H1 (cell line): ENCODE results near the gene TRIM9. TPM values are rescaled to one million over a fixed set of nuclear protein-coding genes. Genes with fewer than 3 reads are reported as not detected.
A peak's percentile ranks its signal among the peaks of the same experiment; 100 is the strongest.

Experiments
- CTCF ChIA-PET: fragments of 300-600 bp; sonication (Branson Sonifier 250); formaldehyde crosslinking; loops from one replicate; lab custom pipeline; 2021; ENCODE audit not compliant: partially characterized antibody; lab: Charles Lee
- POLR2A ChIA-PET: fragments of 300-600 bp; sonication (Branson Sonifier 250); formaldehyde crosslinking; loops from one replicate; lab custom pipeline; 2021; ENCODE audit warnings: inconsistent platforms; ENCODE audit not compliant: partially characterized antibody; lab: Charles Lee
- DNase-seq, 2 experiments: peaks; one replicate each; pipeline versions ENCODE4 v3.0.0 to v3.0.0-alpha.2; 2010 to 2022; ENCODE audit warnings: low spot score in 2 of 2, low read depth in 1 of 2, mixed read lengths in 1 of 2
- FAIRE-seq: peaks from 2 replicates; lab custom pipeline; 2011; peaks lifted over from hg19 to GRCh38; lab: Jason Lieb, UNC
- H2AFZ ChIP-seq: 2 replicates; pipeline ENCODE4 v1.8.1; 2012; ENCODE audit warnings: low read length, inconsistent platforms
- H2AK5ac ChIP-seq: 2 replicates; pipeline ENCODE4 v1.6.1; 2013; ENCODE audit warnings: low read depth, low read length
- H2BK120ac ChIP-seq: replicated peaks from 2 replicates; pipeline ENCODE3; 2013; ENCODE audit warnings: low read depth, low read length, inconsistent platforms
- H2BK12ac ChIP-seq: 2 replicates; pipeline ENCODE4 v1.6.1; 2013; ENCODE audit warnings: low read depth, low read length
- H2BK15ac ChIP-seq: 2 replicates; pipeline ENCODE4 v1.6.1; 2013; ENCODE audit warnings: low read length
- H2BK20ac ChIP-seq: 2 replicates; pipeline ENCODE4 v1.6.1; 2013; ENCODE audit warnings: low read length
- H2BK5ac ChIP-seq: 2 replicates; pipeline ENCODE4 v1.6.1; 2013; ENCODE audit warnings: low read depth, low read length
- H3K14ac ChIP-seq: 2 replicates; pipeline ENCODE4 v1.6.1; 2013; ENCODE audit warnings: inconsistent platforms; ENCODE audit not compliant: insufficient read length
- H3K18ac ChIP-seq: 2 replicates; pipeline ENCODE4 v1.6.1; 2013; ENCODE audit warnings: low read length; ENCODE audit errors: extremely low read depth
- H3K23ac ChIP-seq: 2 replicates; pipeline ENCODE4 v1.6.1; 2013; ENCODE audit warnings: inconsistent platforms; ENCODE audit not compliant: insufficient read length
- H3K23me2 ChIP-seq: 2 replicates; pipeline ENCODE4 v1.6.1; 2013; ENCODE audit warnings: low read depth, low read length
- H3K27ac ChIP-seq: 2 replicates; pipeline ENCODE4 v1.6.1; 2011; ENCODE audit warnings: low read depth, low read length, inconsistent platforms
- H3K27me3 ChIP-seq, 4 experiments: replicated peaks in 1 of 4; 1 replicate in 1 of 4; 2 replicates in 3 of 4; pipeline versions ENCODE4 v1.6.1 to v1.8.1; 2011 to 2013; ENCODE audit warnings: low read length in 3 of 4, mild to moderate bottlenecking in 3 of 4, inconsistent platforms in 2 of 4, mixed read lengths in 2 of 4, moderate library complexity in 1 of 4; ENCODE audit not compliant: control insufficient read depth in 3 of 4, insufficient read depth in 3 of 4; ENCODE audit errors: extremely low read depth in 1 of 4
- H3K36me3 ChIP-seq, 4 experiments: 2 replicates each; pipeline versions ENCODE4 v1.6.1 to v1.8.1; 2011 to 2013; ENCODE audit warnings: mild to moderate bottlenecking in 4 of 4, low read length in 3 of 4, moderate library complexity in 2 of 4, control low read depth in 1 of 4, inconsistent platforms in 1 of 4; ENCODE audit not compliant: insufficient read depth in 4 of 4, control insufficient read depth in 2 of 4
- H3K4ac ChIP-seq: replicated peaks from 2 replicates; pipeline ENCODE3; 2013; ENCODE audit warnings: low read length, low read depth, mixed read lengths, inconsistent platforms; ENCODE audit not compliant: insufficient read length
- H3K4me1 ChIP-seq, 4 experiments: replicated peaks in 1 of 4; 1 replicate in 1 of 4; 2 replicates in 3 of 4; pipeline versions ENCODE4 v1.6.1 to v1.8.1; 2011 to 2013; ENCODE audit warnings: low read length in 3 of 4, inconsistent platforms in 2 of 4, mixed read lengths in 1 of 4; ENCODE audit not compliant: insufficient read depth in 4 of 4, control insufficient read depth in 3 of 4
- H3K4me2 ChIP-seq, 2 experiments: 2 replicates each; pipeline versions ENCODE4 v1.6.1 to v1.8.1; 2011 to 2013; ENCODE audit warnings: low read depth in 2 of 2, low read length in 2 of 2, control low read depth in 1 of 2, inconsistent platforms in 1 of 2, mild to moderate bottlenecking in 1 of 2; ENCODE audit not compliant: insufficient read depth in 1 of 2
- H3K4me3 ChIP-seq, 4 experiments: fragments of 200-600, 300-600 bp in 1 of 4; sonication (generic), shearing (Covaris generic), sonication (Bioruptor Twin) in 1 of 4; 2 replicates each; pipeline versions ENCODE4 v1.5.1 to v1.8.1; 2011 to 2016; ENCODE audit warnings: low read length in 4 of 4, low read depth in 3 of 4, control low read depth in 2 of 4, inconsistent platforms in 2 of 4, mild to moderate bottlenecking in 2 of 4, mixed read lengths in 1 of 4, moderate library complexity in 1 of 4; ENCODE audit not compliant: insufficient read depth in 2 of 4; ENCODE audit errors: extremely low read depth in 1 of 4
- H3K56ac ChIP-seq: replicated peaks from 2 replicates; pipeline ENCODE3; 2013; ENCODE audit warnings: low read depth, mild to moderate bottlenecking, mixed read lengths, low read length, inconsistent platforms; ENCODE audit not compliant: insufficient read length
- H3K79me1 ChIP-seq: 2 replicates; pipeline ENCODE4 v1.6.1; 2013; ENCODE audit warnings: low read depth, low read length, control low read depth
- H3K79me2 ChIP-seq, 2 experiments: 2 replicates each; pipeline versions ENCODE4 v1.6.1 to v1.8.1; 2012 to 2013; ENCODE audit warnings: low read length in 2 of 2, mild to moderate bottlenecking in 2 of 2, inconsistent platforms in 1 of 2; ENCODE audit not compliant: insufficient read depth in 2 of 2, control insufficient read depth in 1 of 2
- H3K9ac ChIP-seq, 4 experiments: replicated peaks in 1 of 4; 1 replicate in 1 of 4; 2 replicates in 3 of 4; pipeline versions ENCODE4 v1.6.1 to v1.8.1; 2011 to 2013; ENCODE audit warnings: low read depth in 3 of 4, low read length in 3 of 4, control low read depth in 2 of 4, mild to moderate bottlenecking in 2 of 4, moderate library complexity in 2 of 4, inconsistent platforms in 1 of 4; ENCODE audit errors: extremely low read depth in 1 of 4
- H3K9me3 ChIP-seq, 2 experiments: 2 replicates each; pipeline versions ENCODE4 v1.6.1 to v1.8.1; 2012 to 2013; ENCODE audit warnings: mild to moderate bottlenecking in 2 of 2, moderate library complexity in 2 of 2, control low read depth in 1 of 2, inconsistent platforms in 1 of 2, low read depth in 1 of 2, low read length in 1 of 2, mixed read lengths in 1 of 2; ENCODE audit not compliant: insufficient read depth in 2 of 2
- H4K20me1 ChIP-seq, 2 experiments: replicated peaks in 1 of 2; 2 replicates each; pipeline versions ENCODE3 to v1.8.1; 2011 to 2013; ENCODE audit warnings: inconsistent platforms in 2 of 2, low read length in 2 of 2, mild to moderate bottlenecking in 1 of 2; ENCODE audit not compliant: insufficient read depth in 2 of 2, control insufficient read depth in 1 of 2
- H4K5ac ChIP-seq: 2 replicates; pipeline ENCODE4 v1.6.1; 2013; ENCODE audit warnings: low read length, low read depth, mixed read lengths, inconsistent platforms; ENCODE audit not compliant: insufficient read length
- H4K8ac ChIP-seq: 2 replicates; pipeline ENCODE4 v1.8.0; 2013; ENCODE audit warnings: mild to moderate bottlenecking, moderate library complexity, low read length, inconsistent platforms; ENCODE audit not compliant: insufficient read depth; ENCODE audit errors: extremely low read depth
- H4K91ac ChIP-seq: replicated peaks from 2 replicates; pipeline ENCODE3; 2013; ENCODE audit warnings: low read length, mixed read lengths, inconsistent platforms; ENCODE audit not compliant: insufficient read length
- BCL11A ChIP-seq, 2 experiments: IDR thresholded peaks; one replicate each; pipeline ENCODE4 v1.6.1; 2011; ENCODE audit warnings: low read depth in 2 of 2, low read length in 2 of 2, mild to moderate bottlenecking in 2 of 2
- E2F6 ChIP-seq: IDR thresholded peaks from 2 replicates; pipeline ENCODE4 v1.6.1; 2012; ENCODE audit warnings: inconsistent platforms
- JUN ChIP-seq: IDR thresholded peaks from 2 replicates; pipeline ENCODE4 v1.6.1; 2011; ENCODE audit warnings: low read depth, mild to moderate bottlenecking, improper control_type of control experiment, low read length
- JUND ChIP-seq: IDR thresholded peaks from 2 replicates; pipeline ENCODE4 v1.6.1; 2011; ENCODE audit warnings: mild to moderate bottlenecking, improper control_type of control experiment, low read length
- NANOG ChIP-seq: IDR thresholded peaks from 2 replicates; pipeline ENCODE4 v1.6.1; 2011; ENCODE audit warnings: low read length, low read depth, mild to moderate bottlenecking, inconsistent platforms; ENCODE audit not compliant: insufficient read depth, poor library complexity, severe bottlenecking
- POLR2A ChIP-seq, 2 experiments: IDR thresholded peaks; 1 replicate in 1 of 2; 2 replicates in 1 of 2; pipeline ENCODE4 v1.6.1; 2011; ENCODE audit warnings: low read depth in 2 of 2, low read length in 2 of 2, mild to moderate bottlenecking in 2 of 2; ENCODE audit errors: control extremely low read depth in 1 of 2
- RAD21 ChIP-seq, 2 experiments: IDR thresholded peaks in 1 of 2; conservative IDR thresholded peaks in 1 of 2; 2 replicates each; pipeline ENCODE4 v1.6.1; 2011; ENCODE audit warnings: low read depth in 2 of 2, low read length in 2 of 2, improper control_type of control experiment in 1 of 2, inconsistent platforms in 1 of 2, mild to moderate bottlenecking in 1 of 2, moderate library complexity in 1 of 2
- WGBS, 2 experiments: shearing (Covaris generic) in 1 of 2; methylation state at CpG; one replicate each; pipeline versions ENCODE4 v1.1.6 to v1.1.7; 2013 to 2015; ENCODE audit warnings: low lambda C conversion rate in 2 of 2, mixed read lengths in 2 of 2, inconsistent platforms in 1 of 2, low coverage in 1 of 2, missing lambda C conversion rate in 1 of 2; ENCODE audit not compliant: insufficient replicate concordance in 2 of 2, insufficient coverage in 1 of 2, insufficient read length in 1 of 2; ENCODE audit errors: extremely low coverage in 1 of 2, missing lambda C conversion rate in 1 of 2; 5-methylcytosine and 5-hydroxymethylcytosine counted together
- polyA plus RNA-seq, 7 experiments: library from polyadenylated mRNA; depleted of rRNA in 3 of 7; stranded (reverse) in 5 of 7; unstranded in 2 of 7; fragments of >200 nt in 5 of 7; fragments of 200-250 nt in 2 of 7; gene quantifications; 1 replicate in 5 of 7; 2 replicates in 1 of 7; 4 replicates in 1 of 7; pipeline versions ENCODE4 v1.2.1 to v1.2.3, GENCODE V29; 2011 to 2013; ENCODE audit warnings: missing spikeins in 2 of 7, mixed read lengths in 2 of 7
- total RNA-seq: library from RNA; stranded (reverse); fragmentation: NEBNext Ultra II Directional; extraction: Animal tissue kit (Norgen Biotek cat#: 25700); gene quantifications from 2 replicates; pipeline ENCODE4 v1.2.1, GENCODE V29; 2021

TRIM9 gene
- total and polyA plus RNA-seq, 2 of the 8 experiments (the other 6 are each of a cell fraction or from before 2014, with no cell fraction given), result 2.7 to 5.4 TPM

DNA sequence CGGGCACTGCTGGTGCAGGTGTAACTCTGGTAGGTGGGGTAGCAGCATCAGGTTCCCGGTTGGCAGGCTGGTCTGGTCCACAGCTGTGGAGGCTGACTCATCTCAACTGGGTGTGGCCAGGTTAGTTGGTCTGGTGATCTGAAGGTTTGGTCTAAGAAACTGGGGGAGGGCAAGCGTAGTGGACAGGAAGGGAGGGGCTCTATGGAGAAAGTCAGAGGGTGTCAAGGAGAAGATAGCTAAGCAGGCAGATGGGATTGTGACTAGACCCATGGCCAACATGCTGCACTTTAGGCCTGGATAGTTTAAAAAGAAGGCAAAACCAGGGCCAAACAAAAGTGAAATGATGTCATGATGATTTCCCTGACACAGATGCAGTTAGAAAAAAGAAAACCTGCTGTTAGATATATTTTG lies 7.9 kb downstream of the TRIM9 start:
- Histone ChIP-seq H2BK5ac (no peak overlapping the region), H2AK5ac (no peak overlapping the region), H3K4me1 (peaks cover 0 to 4% (median 2%) of the 10 kb centered on the region in 4 experiments; a peak in 2 of 7 replicates), H4K8ac (no peak overlapping the region), H3K79me1 (no peaks in the 10 kb centered on the region), H3K79me2 (no peaks in the 10 kb centered on the region), H2BK15ac (no peak overlapping the region), H3K18ac (no peak overlapping the region), H3K4ac (no peak overlapping the region), H3K23me2 (no peaks in the 10 kb centered on the region), H4K20me1 (no peaks in the 10 kb centered on the region), H3K56ac (no peak overlapping the region), H3K9ac (no peak overlapping the region), H4K91ac (no peak overlapping the region), H2AFZ (no peak overlapping the region), H3K23ac (no peak overlapping the region), H4K5ac (no peak overlapping the region), H2BK120ac (no peak overlapping the region), H3K14ac (no peak overlapping the region), H3K9me3 (no peaks in the 10 kb centered on the region), H3K4me3 (no peak overlapping the region), H2BK12ac (no peak overlapping the region), H2BK20ac (no peak overlapping the region), H3K27me3 (no peaks in the 10 kb centered on the region; a peak in 1 of 7 replicates), H3K4me2 (no peak overlapping the region), H3K36me3 (no peaks in the 10 kb centered on the region), H3K27ac (no peak overlapping the region)
- POLR2A ChIA-PET, result no interaction called here
- 86% methylated on average over 3 of the region's 3 CpGs; no CpG with 5 or more reads in 1 of the 2 experiments for WGBS, 2 experiments
- TF ChIP-seq BCL11A (IDR thresholded peaks at IDR 0.05; ENCODE audit: low read depth in 2 of 2, low read length in 2 of 2), result no peak
- no peak for TF ChIP-seq POLR2A (IDR thresholded peaks at IDR 0.05; ENCODE audit: control extremely low read depth in 1 of 2, low read depth in 2 of 2, low read length in 2 of 2)
- 0 out of 4 replicates have a peak, but pooled peaks of 1 of the 2 experiments have one; percentile 5 for TF ChIP-seq RAD21 (IDR thresholded peaks at IDR 0.05 in 1 of 2, conservative IDR thresholded peaks at IDR 0.05 in 1 of 2; ENCODE audit: low read depth in 2 of 2, low read length in 2 of 2)
- no peak for TF ChIP-seq NANOG
- TF ChIP-seq JUN, result no peak
- TF ChIP-seq E2F6, result no peak
- peak; percentile 59; the same call in 1 of the 2 replicates for TF ChIP-seq JUND
- CTCF ChIA-PET, result interaction anchor here (0.7 kb wide), 1 partner anchor 488 kb away, joined by 3 read pairs; no protein-coding TSS in a partner anchor
- FAIRE-seq (no peak), DNase-seq (no peak)
